B cell (primary cell): ENCODE results near the gene PLXNA1.

Experiments
- EZH2 ChIP-seq: IDR thresholded peaks from 2 replicates; pipeline ENCODE4 v1.6.1; 2012; ENCODE audit warnings: borderline replicate concordance, low read depth, mild to moderate bottlenecking, moderate library complexity, low read length; ENCODE audit not compliant: insufficient read depth, poor library complexity, severe bottlenecking
- TF ChIP-seq, protein P1 (sequence below): fragments of 200-600 bp; IDR thresholded peaks from one replicate; pipeline ENCODE4 v1.8.0; 2022; ENCODE audit warnings: antibody characterized with exemption, mild to moderate bottlenecking

DNA sequence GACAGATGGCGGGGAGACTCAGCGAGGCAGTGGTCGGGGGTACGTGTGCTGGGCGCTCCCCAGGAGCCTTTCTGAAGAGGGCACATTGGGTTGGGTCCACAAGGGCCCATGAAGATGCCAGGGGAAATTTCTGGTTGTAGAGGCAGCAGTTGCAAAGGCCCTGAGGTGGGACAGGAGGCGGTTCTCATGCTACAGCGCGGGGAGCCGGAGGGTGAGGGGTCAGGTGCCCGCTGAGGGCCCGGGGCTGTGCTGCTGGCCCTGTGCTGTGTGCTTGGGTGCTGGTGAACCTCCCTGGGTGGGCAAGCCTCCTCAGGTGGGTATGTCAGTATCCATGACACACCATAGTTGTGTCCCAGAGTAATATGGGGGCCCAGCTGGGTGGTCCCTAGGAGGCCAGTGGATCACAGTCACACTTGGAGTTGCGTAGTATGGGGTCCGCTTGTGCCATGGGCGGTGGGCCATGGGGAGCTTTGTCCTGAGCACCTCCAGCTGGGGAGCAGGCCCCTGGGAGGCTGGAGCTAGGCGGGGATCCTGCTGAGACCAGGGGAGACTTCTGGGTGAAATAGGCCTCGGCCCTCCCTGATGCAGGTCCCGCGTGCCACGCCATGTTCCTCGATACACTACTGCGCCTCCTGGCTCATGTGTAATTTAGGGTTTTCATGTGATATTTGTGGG lies 44.3 kb downstream of the PLXNA1 start:
- TF ChIP-seq, protein P1, sequence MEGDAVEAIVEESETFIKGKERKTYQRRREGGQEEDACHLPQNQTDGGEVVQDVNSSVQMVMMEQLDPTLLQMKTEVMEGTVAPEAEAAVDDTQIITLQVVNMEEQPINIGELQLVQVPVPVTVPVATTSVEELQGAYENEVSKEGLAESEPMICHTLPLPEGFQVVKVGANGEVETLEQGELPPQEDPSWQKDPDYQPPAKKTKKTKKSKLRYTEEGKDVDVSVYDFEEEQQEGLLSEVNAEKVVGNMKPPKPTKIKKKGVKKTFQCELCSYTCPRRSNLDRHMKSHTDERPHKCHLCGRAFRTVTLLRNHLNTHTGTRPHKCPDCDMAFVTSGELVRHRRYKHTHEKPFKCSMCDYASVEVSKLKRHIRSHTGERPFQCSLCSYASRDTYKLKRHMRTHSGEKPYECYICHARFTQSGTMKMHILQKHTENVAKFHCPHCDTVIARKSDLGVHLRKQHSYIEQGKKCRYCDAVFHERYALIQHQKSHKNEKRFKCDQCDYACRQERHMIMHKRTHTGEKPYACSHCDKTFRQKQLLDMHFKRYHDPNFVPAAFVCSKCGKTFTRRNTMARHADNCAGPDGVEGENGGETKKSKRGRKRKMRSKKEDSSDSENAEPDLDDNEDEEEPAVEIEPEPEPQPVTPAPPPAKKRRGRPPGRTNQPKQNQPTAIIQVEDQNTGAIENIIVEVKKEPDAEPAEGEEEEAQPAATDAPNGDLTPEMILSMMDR, result no peak
- no peak for TF ChIP-seq EZH2
